ENCODE measurements around the gene KCTD17. TPM values are rescaled to one million over a fixed set of nuclear protein-coding genes. Genes with fewer than 3 reads are reported as not detected.

Gene KCTD17
- total and polyA plus RNA-seq, 2 donors from 2014 or later = 9.6 to 13.9 TPM

DNA sequence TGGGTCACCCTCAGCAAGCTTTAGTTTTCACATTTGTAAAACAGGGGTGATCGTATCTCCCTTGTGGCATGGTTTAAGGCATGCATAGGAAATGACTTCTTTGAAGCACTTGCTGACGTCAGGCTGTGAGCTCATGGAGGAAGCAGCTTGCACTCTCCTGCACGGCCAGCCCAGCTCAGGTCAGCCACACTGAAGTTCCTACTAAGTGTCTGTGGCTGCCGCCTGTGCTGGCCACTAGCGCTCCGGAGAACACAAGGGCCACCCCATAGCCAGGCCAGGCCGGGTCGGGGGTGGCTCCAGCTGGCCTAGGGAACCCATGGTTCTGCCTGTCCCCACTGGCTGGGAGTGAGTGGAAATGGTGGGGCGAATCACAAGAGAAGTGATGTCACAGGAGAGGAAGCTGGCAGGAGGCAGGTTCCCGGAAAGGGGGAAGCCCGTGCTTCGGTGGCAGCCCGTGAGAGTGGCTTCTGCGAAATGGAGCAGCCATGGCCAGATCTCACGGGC, 28.2 kb downstream of the KCTD17 start:
- intact Hi-C loops (cut with DNase I) = loop anchor here (10.0 kb wide), 1 partner anchor 125 kb away; no protein-coding TSS in a partner anchor
- peak overlapping the region in 1 of 2 donors; percentile 60 for H3K27ac ChIP-seq (ENCODE audit: low read depth in 2 of 2, low read length in 2 of 2)
- H3K9ac ChIP-seq (ENCODE audit: low read length in 3 of 3) = no peak overlapping the region
- DNase-seq (peak in 1 of 5 donors; percentile 53), FAIRE-seq (no peak)
- no peaks in the 10 kb centered on the region for H3K27me3 ChIP-seq (ENCODE audit: control insufficient read depth, insufficient read depth, low read length)
- no peak overlapping the region for H3K4me3 ChIP-seq (ENCODE audit: low read length in 3 of 3)
- H3K36me3 ChIP-seq (ENCODE audit: control insufficient read depth in 2 of 3, insufficient read depth in 3 of 3, low read length in 3 of 3) = no peaks in the 10 kb centered on the region
- peaks cover 0 to 3% (median 0%) of the 10 kb centered on the region in 3 donors for H3K4me1 ChIP-seq (ENCODE audit: control insufficient read depth in 2 of 3, insufficient read depth in 2 of 3, low read depth in 1 of 3, low read length in 3 of 3)
- TF ChIP-seq, protein P1, sequence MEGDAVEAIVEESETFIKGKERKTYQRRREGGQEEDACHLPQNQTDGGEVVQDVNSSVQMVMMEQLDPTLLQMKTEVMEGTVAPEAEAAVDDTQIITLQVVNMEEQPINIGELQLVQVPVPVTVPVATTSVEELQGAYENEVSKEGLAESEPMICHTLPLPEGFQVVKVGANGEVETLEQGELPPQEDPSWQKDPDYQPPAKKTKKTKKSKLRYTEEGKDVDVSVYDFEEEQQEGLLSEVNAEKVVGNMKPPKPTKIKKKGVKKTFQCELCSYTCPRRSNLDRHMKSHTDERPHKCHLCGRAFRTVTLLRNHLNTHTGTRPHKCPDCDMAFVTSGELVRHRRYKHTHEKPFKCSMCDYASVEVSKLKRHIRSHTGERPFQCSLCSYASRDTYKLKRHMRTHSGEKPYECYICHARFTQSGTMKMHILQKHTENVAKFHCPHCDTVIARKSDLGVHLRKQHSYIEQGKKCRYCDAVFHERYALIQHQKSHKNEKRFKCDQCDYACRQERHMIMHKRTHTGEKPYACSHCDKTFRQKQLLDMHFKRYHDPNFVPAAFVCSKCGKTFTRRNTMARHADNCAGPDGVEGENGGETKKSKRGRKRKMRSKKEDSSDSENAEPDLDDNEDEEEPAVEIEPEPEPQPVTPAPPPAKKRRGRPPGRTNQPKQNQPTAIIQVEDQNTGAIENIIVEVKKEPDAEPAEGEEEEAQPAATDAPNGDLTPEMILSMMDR (IDR thresholded peaks at IDR 0.05; ENCODE audit: borderline replicate concordance, extremely low read depth, insufficient read depth) = no peak
- H3K9me3 ChIP-seq (ENCODE audit: control insufficient read depth in 2 of 3, insufficient read depth in 1 of 3, low read length in 3 of 3) = no peaks in the 10 kb centered on the region

DNA sequence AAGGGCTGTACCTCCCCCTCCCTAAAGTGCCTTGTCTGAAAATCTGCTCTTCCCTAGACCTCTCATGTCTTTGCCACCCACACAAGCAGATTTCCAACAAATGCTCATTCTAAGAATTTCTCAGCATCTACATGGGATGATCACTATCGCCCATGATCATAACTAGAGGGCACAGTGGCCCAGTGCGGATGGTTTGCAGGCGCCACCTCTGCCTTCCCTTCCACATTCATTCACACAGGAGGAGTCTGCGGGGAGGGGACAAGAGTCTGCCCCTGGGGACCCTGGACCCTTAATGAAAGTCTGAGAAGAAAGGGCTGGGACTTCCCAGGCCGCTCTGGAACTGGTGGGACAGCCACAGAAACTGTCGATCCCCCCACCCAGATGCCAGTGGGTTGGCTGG, 28.9 kb downstream of the KCTD17 start:
- no peaks in the 10 kb centered on the region for H3K27me3 ChIP-seq (ENCODE audit: control insufficient read depth, insufficient read depth, low read length)
- H3K27ac ChIP-seq (ENCODE audit: low read depth in 2 of 2, low read length in 2 of 2) = no peak overlapping the region
- H3K9me3 ChIP-seq (ENCODE audit: control insufficient read depth in 2 of 3, insufficient read depth in 1 of 3, low read length in 3 of 3) = no peaks in the 10 kb centered on the region
- TF ChIP-seq, protein P1 (IDR thresholded peaks at IDR 0.05; ENCODE audit: borderline replicate concordance, extremely low read depth, insufficient read depth) = no peak
- intact Hi-C loops (cut with DNase I) = loop anchor here (10.0 kb wide), 1 partner anchor 124 kb away; no protein-coding TSS in a partner anchor
- DNase-seq (no peak), FAIRE-seq (no peak)
- no peak overlapping the region for H3K4me3 ChIP-seq (ENCODE audit: low read length in 3 of 3)
- no peak overlapping the region for H3K9ac ChIP-seq (ENCODE audit: low read length in 3 of 3)
- no peaks in the 10 kb centered on the region for H3K36me3 ChIP-seq (ENCODE audit: control insufficient read depth in 2 of 3, insufficient read depth in 3 of 3, low read length in 3 of 3)
- peaks cover 0 to 3% (median 0%) of the 10 kb centered on the region in 3 donors for H3K4me1 ChIP-seq (ENCODE audit: control insufficient read depth in 2 of 3, insufficient read depth in 2 of 3, low read depth in 1 of 3, low read length in 3 of 3)

DNA sequence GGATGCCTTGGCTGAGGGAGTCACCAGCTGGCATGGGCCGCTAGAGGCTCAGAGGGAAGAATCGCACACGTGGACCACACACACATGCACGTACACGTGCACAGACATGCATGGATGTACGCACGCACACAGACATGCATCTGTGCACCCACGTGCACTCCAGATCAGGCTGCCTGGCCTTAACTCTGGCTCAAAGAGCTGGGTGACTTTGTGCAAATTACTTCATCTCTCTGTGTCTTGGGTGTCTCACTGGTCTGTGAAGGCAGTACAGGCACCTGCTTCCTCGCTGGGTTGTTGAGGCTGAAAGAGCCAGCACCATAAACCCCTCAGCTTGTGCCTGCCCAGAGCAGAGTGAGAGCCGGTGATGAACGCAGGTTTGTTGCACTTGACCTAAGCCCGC, 29.3 kb downstream of the KCTD17 start:
- TF ChIP-seq, protein P1 (IDR thresholded peaks at IDR 0.05; ENCODE audit: borderline replicate concordance, extremely low read depth, insufficient read depth) = no peak
- no peak overlapping the region for H3K9ac ChIP-seq (ENCODE audit: low read length in 3 of 3)
- no peak overlapping the region for H3K4me3 ChIP-seq (ENCODE audit: low read length in 3 of 3)
- H3K36me3 ChIP-seq (ENCODE audit: control insufficient read depth in 2 of 3, insufficient read depth in 3 of 3, low read length in 3 of 3) = no peaks in the 10 kb centered on the region
- H3K9me3 ChIP-seq (ENCODE audit: control insufficient read depth in 2 of 3, insufficient read depth in 1 of 3, low read length in 3 of 3) = no peaks in the 10 kb centered on the region
- no peaks in the 10 kb centered on the region for H3K27me3 ChIP-seq (ENCODE audit: control insufficient read depth, insufficient read depth, low read length)
- peaks cover 0 to 3% (median 0%) of the 10 kb centered on the region in 3 donors for H3K4me1 ChIP-seq (ENCODE audit: control insufficient read depth in 2 of 3, insufficient read depth in 2 of 3, low read depth in 1 of 3, low read length in 3 of 3)
- DNase-seq = no peak
- FAIRE-seq = no peak
- no peak overlapping the region for H3K27ac ChIP-seq (ENCODE audit: low read depth in 2 of 2, low read length in 2 of 2)
- intact Hi-C loops (cut with DNase I) = loop anchor here (10.0 kb wide), 1 partner anchor 124 kb away; no protein-coding TSS in a partner anchor

Data from kidney (tissue), 14 donors.